Brain microvascular endothelial cell (primary cell): ENCODE measurements around the gene MGRN1.

ENCODE experiments used
- DNase-seq: peaks from one replicate; pipeline ENCODE4 v3.0.0-alpha.2; 2020
- H3K27ac ChIP-seq: fragments of 250-450 bp; sonication (Bioruptor Pico); 2 replicates; pipeline ENCODE4 v1.5.1; 2020; ENCODE audit warnings: mild to moderate bottlenecking, moderate library complexity
- H3K27me3 ChIP-seq: fragments of 250-450 bp; sonication (Bioruptor Pico); replicated peaks from 2 replicates; pipeline ENCODE4 v1.5.1; 2020; ENCODE audit warnings: mild to moderate bottlenecking
- H3K36me3 ChIP-seq: fragments of 250-450 bp; sonication (Bioruptor Pico); replicated peaks from 2 replicates; pipeline ENCODE4 v1.5.1; 2020; ENCODE audit warnings: mild to moderate bottlenecking
- H3K4me3 ChIP-seq: 2 replicates; pipeline ENCODE4 v1.5.1; 2011; ENCODE audit warnings: low read depth, mild to moderate bottlenecking, control low read depth, low read length, moderate library complexity
- in situ Hi-C: cut with HindIII; loops from 2 replicates; pipeline ENCODE4 v1.10.0; 2017; ENCODE audit warnings: low sequenced_read_pairs, low pct_ligation_motif_present
- TF ChIP-seq, protein P1 (sequence below): IDR thresholded peaks from 2 replicates; pipeline ENCODE4 v1.5.1; 2011; ENCODE audit warnings: low read depth, mild to moderate bottlenecking, moderate library complexity, low read length, control low read depth, inconsistent platforms; ENCODE audit errors: missing control alignments

MGRN1 gene

DNA sequence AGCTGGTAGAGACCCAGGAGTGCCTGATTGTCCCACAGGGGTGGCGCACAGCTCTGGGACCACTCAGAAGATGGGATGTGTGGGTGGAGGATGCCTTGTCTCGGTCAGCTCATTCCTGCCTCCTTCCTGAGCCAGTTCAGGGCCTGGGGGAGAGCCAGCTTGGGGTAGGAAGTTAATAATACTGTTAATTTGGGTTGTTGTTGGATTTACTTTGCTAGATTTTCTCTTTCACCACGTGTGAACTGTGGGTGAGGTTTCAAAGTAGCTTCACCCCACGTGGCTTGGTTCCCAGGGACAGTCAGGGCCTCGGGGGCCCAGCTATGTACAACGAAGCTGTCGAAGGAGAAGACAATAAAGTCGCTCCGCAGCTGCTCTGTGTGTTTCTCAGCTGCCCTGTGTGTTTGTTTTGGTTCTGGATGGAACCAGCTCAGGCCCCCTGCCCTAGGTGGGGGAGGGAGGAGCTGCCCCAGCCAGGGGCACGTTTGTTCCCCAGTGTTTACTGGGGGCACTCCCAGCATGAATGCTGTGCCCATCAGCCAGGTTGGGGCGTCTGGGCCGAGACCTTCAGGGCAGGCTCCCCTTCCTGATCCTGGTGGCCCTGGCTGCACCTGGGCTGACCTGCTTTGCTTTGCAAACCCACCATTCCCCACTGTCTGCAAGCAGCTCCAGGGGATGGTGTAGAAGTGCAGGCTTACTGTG lies 71.0 kb downstream of the MGRN1 start:
- TF ChIP-seq, protein P1, sequence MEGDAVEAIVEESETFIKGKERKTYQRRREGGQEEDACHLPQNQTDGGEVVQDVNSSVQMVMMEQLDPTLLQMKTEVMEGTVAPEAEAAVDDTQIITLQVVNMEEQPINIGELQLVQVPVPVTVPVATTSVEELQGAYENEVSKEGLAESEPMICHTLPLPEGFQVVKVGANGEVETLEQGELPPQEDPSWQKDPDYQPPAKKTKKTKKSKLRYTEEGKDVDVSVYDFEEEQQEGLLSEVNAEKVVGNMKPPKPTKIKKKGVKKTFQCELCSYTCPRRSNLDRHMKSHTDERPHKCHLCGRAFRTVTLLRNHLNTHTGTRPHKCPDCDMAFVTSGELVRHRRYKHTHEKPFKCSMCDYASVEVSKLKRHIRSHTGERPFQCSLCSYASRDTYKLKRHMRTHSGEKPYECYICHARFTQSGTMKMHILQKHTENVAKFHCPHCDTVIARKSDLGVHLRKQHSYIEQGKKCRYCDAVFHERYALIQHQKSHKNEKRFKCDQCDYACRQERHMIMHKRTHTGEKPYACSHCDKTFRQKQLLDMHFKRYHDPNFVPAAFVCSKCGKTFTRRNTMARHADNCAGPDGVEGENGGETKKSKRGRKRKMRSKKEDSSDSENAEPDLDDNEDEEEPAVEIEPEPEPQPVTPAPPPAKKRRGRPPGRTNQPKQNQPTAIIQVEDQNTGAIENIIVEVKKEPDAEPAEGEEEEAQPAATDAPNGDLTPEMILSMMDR: no peak
- H3K4me3 ChIP-seq: no peak overlapping the region
- peaks cover 47% of the 10 kb centered on the region for H3K36me3 ChIP-seq
- no peak overlapping the region for H3K27ac ChIP-seq
- in situ Hi-C loops: no loop called here
- no peaks in the 10 kb centered on the region for H3K27me3 ChIP-seq
- DNase-seq: no peak

DNA sequence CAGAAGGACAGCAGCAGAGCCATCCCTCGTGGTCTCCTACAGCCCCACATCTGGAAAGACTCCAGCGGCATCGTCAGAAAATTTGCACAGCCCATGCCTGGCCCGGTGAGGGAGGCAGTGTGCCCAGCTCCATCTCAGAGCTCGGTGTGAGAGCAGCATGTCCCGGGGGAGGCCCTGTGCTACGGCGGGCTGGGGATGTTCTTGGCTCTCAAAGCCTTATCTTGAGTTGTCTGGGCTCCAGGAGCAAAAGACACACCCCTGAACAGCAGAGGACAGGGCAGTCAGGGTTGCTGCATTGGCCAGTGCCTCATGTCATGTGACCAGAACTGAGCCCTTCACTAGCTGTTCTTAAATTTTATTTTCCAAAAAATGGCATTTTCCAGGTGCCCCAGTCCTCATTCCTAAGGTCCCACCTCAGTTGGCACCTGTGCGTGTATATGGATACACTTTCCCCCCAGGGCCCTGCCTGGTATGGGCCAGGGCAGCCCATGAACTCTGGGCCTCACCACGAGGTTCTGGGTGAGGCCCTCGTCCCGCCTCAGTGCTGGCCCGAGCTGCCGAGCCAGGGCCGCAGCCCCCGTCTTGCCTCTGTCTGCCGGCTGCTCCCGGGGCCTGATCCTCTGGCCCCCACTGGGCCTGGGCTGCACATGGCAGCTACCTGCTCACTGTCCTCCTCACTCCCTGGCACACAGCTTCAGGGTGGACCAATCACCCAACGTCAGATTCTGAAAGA lies 71.7 kb downstream of the MGRN1 start:
- in situ Hi-C loops: no loop called here
- TF ChIP-seq, protein P1: no peak
- Histone ChIP-seq H3K27me3 (no peaks in the 10 kb centered on the region), H3K36me3 (peaks cover 51% of the 10 kb centered on the region), H3K4me3 (no peak overlapping the region), H3K27ac (no peak overlapping the region)
- no peak for DNase-seq

DNA sequence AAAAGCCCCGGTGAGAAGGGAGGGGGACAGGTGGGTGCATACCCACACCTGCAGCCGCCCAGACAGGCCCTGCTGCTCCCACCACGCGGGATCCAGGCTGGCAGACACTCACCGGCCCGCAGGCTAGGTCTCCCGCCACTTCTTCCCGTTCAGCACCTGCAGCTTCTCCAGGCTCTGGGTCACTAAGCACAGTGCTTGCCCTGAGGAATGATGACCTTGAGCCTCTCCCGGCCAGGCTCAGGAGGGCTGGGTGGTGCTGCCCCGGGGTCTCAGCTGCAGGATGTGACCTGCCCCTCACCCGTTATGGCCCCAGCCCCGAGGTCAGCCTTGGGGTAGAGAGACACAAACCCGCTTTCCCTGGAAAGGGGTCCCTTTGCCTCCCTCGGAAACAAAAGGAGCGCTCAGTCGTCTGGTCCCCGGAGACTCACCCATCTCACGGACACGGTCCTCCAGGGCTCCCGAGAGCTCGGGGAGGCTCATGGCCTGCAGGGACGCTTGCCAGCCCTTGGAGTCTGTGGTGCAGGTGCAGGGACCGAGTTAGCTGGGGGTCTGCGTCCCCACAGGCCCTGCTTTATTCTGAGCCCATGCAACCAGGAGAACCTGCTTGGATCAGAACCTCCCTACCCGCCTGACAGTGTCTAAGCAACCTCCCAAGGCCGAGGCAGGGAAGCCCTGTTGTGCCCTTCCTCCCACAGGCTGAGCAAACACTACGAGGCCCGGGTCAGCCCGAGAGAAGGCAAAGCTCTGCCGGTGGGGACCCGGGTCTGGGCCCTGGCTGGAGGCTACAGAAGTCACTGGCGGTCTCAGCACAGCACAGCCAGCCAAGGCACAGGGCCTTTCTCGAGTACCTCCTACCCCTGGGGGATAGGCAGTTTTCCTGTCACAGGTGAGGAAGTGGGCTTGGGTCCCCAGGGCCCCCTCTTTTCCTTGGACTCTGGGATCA lies 72.5 kb downstream of the MGRN1 start:
- Histone ChIP-seq H3K36me3 (peaks cover 57% of the 10 kb centered on the region), H3K27me3 (no peaks in the 10 kb centered on the region), H3K4me3 (no peak overlapping the region), H3K27ac (no peak overlapping the region)
- in situ Hi-C loops: no loop called here
- TF ChIP-seq, protein P1: no peak
- no peak for DNase-seq

GRCh38 chr16:4697848-4698291 lies 73.2 kb downstream of the MGRN1 start:
- in situ Hi-C loops: no loop called here
- TF ChIP-seq, protein P1: no peak
- H3K4me3 ChIP-seq: no peak overlapping the region
- H3K36me3 ChIP-seq: peaks cover 61% of the 10 kb centered on the region
- no peaks in the 10 kb centered on the region for H3K27me3 ChIP-seq
- no peak overlapping the region for H3K27ac ChIP-seq
- DNase-seq: no peak

DNA sequence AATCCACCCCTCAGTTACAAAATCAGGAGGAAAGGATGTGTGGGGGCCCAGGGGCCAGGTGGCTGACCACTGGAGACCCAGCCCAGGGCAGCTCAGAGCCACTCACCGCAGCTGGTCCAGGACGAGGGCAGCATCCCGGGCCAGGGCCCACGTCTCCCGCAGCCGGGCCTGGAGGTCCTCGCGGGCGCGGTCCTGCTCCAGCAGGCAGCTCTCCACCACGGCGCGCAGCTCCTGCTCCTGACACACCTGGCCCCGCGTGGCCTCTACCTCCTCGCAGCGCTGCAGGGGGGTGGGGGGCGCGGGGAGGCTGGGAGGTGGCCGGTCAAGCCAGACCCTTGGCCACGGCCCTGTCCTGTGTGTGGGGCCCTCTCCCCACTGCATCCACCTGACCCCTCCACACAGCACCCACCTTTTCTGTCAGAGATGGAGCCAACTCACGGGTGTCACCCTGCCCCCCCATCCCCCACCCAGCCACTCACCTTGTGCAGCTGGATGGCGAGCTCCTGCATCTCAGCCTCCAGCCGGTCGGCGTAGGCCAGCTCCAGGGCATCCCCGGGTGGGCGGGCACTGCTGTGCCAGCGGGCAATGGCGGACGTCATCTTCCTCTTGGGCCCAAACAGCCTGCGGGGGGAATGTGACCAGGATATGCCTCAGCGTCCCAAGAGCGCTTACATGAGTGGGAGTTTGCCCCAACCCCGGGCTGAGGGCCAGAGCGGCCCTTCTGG lies 73.9 kb downstream of the MGRN1 start:
- peaks cover 61% of the 10 kb centered on the region for H3K36me3 ChIP-seq
- H3K27ac ChIP-seq: no peak overlapping the region
- no peaks in the 10 kb centered on the region for H3K27me3 ChIP-seq
- in situ Hi-C loops: no loop called here
- DNase-seq: no peak
- TF ChIP-seq, protein P1: no peak
- H3K4me3 ChIP-seq: no peak overlapping the region
